PC-3 (cell line): ENCODE measurements around the gene PSMB2. TPM values are rescaled to one million over a fixed set of nuclear protein-coding genes. Genes with fewer than 3 reads are reported as not detected.
"Not testable (repeated sequence)": the region's sequence is repeated elsewhere in the genome, so short reads cannot be mapped to it uniquely, and the experiment has no call there.

Source experiments
- ATAC-seq: fragments of 200-7000 bp; cut with Tn5 transposase; 2 replicates; pipeline ENCODE4 v1.9.1; 2020; ENCODE audit warnings: mild to moderate bottlenecking, moderate library complexity
- BruUV-seq: library from RNA; stranded (reverse); fragments of 400-500 nt; replicated peaks from 2 replicates; lab custom pipeline; 2021; lab: Mats Ljungman, UMichigan
- CTCF ChIA-PET: fragments of 300-600 bp; sonication (Branson Sonifier 250); formaldehyde crosslinking; loops from one replicate; lab custom pipeline; 2022; ENCODE audit warnings: antibody characterized with exemption; lab: Charles Lee
- POLR2A ChIA-PET: fragments of 300-600 bp; sonication (Branson Sonifier 250); formaldehyde crosslinking; loops from one replicate; lab custom pipeline; 2022; ENCODE audit warnings: antibody characterized with exemption; ENCODE audit not compliant: unreplicated experiment; lab: Charles Lee
- DNase-seq: peaks from one replicate; pipeline ENCODE4 v3.0.0-alpha.2; 2015
- H2AFZ ChIP-seq: fragments of 300-600 bp; sonication (generic); 2 replicates; pipeline ENCODE4 v1.6.0; 2016; ENCODE audit warnings: antibody characterized with exemption, low read length
- H3F3A ChIP-seq: fragments of 300-600 bp; sonication (generic); one replicate; pipeline ENCODE4 v1.6.0; 2017; ENCODE audit warnings: antibody characterized with exemption, low read length, control low read depth, mild to moderate bottlenecking; ENCODE audit not compliant: unreplicated experiment
- H3K27ac ChIP-seq: fragments of 300-600 bp; sonication (generic); 2 replicates; pipeline ENCODE4 v1.5.1; 2016; ENCODE audit warnings: mild to moderate bottlenecking, low read length
- H3K27me3 ChIP-seq: fragments of 300-600 bp; sonication (generic); 2 replicates; pipeline ENCODE4 v1.6.1; 2016; ENCODE audit warnings: low read length, mixed read lengths
- H3K36me3 ChIP-seq: fragments of 300-600 bp; sonication (generic); 2 replicates; pipeline ENCODE4 v1.6.1; 2016; ENCODE audit warnings: low read depth, mixed run types, low read length, mixed read lengths
- H3K4me1 ChIP-seq: fragments of 300-600 bp; sonication (generic); 2 replicates; pipeline ENCODE4 v1.5.1; 2016; ENCODE audit warnings: low read length; ENCODE audit not compliant: insufficient read depth
- H3K4me2 ChIP-seq: fragments of 300-600 bp; sonication (generic); 2 replicates; pipeline ENCODE4 v1.6.0; 2016; ENCODE audit warnings: low read length
- H3K4me3 ChIP-seq: fragments of 300-600 bp; sonication (generic); 2 replicates; pipeline ENCODE4 v1.5.1; 2016; ENCODE audit warnings: mild to moderate bottlenecking, low read length, mixed read lengths
- H3K79me2 ChIP-seq: fragments of 300-600 bp; sonication (generic); 2 replicates; pipeline ENCODE4 v1.6.1; 2017; ENCODE audit warnings: low read length, mixed read lengths
- H3K9ac ChIP-seq: fragments of 300-600 bp; sonication (generic); 2 replicates; pipeline ENCODE4 v1.6.0; 2016; ENCODE audit warnings: mild to moderate bottlenecking, low read length
- H3K9me2 ChIP-seq: fragments of 300-600 bp; sonication (generic); replicated peaks from 2 replicates; pipeline ENCODE4 v1.6.1; 2016; ENCODE audit warnings: mixed run types, low read length, mixed read lengths
- H3K9me3 ChIP-seq: fragments of 300-600 bp; sonication (generic); 2 replicates; pipeline ENCODE4 v1.6.1; 2016; ENCODE audit warnings: low read length, mixed read lengths
- H4K20me1 ChIP-seq: fragments of 300-600 bp; sonication (generic); 2 replicates; pipeline ENCODE4 v1.6.1; 2016; ENCODE audit warnings: low read length, mixed read lengths
- CTCF ChIP-seq: fragments of 300-600 bp; sonication (generic); conservative IDR thresholded peaks from 2 replicates; pipeline ENCODE4 v1.5.1; 2017; ENCODE audit warnings: antibody characterized with exemption, low read depth, mild to moderate bottlenecking, low read length
- EZH2 ChIP-seq: fragments of 300-600 bp; sonication (generic); IDR thresholded peaks from one replicate; pipeline ENCODE4 v1.6.1; 2017; ENCODE audit warnings: antibody characterized with exemption, mild to moderate bottlenecking, low read length; ENCODE audit not compliant: unreplicated experiment
- EZH2phosphoT487 ChIP-seq: fragments of 300-600 bp; sonication (generic); IDR thresholded peaks from 2 replicates; pipeline ENCODE4 v1.6.1; 2018; ENCODE audit warnings: mild to moderate bottlenecking, antibody characterized with exemption, low read length, borderline replicate concordance
- intact Hi-C: fragments of 100-400 bp; cut with micrococcal nuclease; formaldehyde crosslinking; loops from 2 replicates; pipeline ENCODE4 v1.9.0; 2023
- total RNA-seq: library from RNA; depleted of rRNA; stranded (reverse); fragments of >200 nt; gene quantifications from 2 replicates; pipeline ENCODE4 v1.2.3, GENCODE V29; 2014

PSMB2 gene
- total RNA-seq, 1 experiment from 2014 or later, result 61.2 TPM

GRCh38 chr1:35588197-35588910, 53.0 kb downstream of the PSMB2 start:
- no peak overlapping the region for H2AFZ ChIP-seq
- no peaks in the 10 kb centered on the region for H3K4me1 ChIP-seq
- ATAC-seq (no peak), DNase-seq (no peak)
- H3K27ac ChIP-seq, result no peak overlapping the region
- H3K4me2 ChIP-seq, result no peak overlapping the region
- no peaks in the 10 kb centered on the region for H3K9me2 ChIP-seq
- POLR2A ChIA-PET, result no interaction called here
- no peaks in the 10 kb centered on the region for H3K27me3 ChIP-seq
- H3K9me3 ChIP-seq, result no peaks in the 10 kb centered on the region
- TF ChIP-seq EZH2 (no peak), EZH2phosphoT487 (no peak), CTCF (no peak)
- H3K36me3 ChIP-seq, result no peaks in the 10 kb centered on the region
- CTCF ChIA-PET, result no interaction called here
- no peaks in the 10 kb centered on the region for H3K79me2 ChIP-seq
- H4K20me1 ChIP-seq, result no peaks in the 10 kb centered on the region
- no peak overlapping the region for H3K4me3 ChIP-seq
- BruUV-seq, result no TSS peak
- intact Hi-C loops, result no loop called here
- H3F3A ChIP-seq, result no peaks in the 10 kb centered on the region
- no peak overlapping the region for H3K9ac ChIP-seq

GRCh38 chr1:35587736-35588135, 53.6 kb downstream of the PSMB2 start:
- H3K27ac ChIP-seq, result no peak overlapping the region
- H3K4me3 ChIP-seq, result no peak overlapping the region
- H2AFZ ChIP-seq, result no peak overlapping the region
- no peaks in the 10 kb centered on the region for H3K36me3 ChIP-seq
- intact Hi-C loops, result no loop called here
- CTCF ChIA-PET, result no interaction called here
- no peak overlapping the region for H3K9ac ChIP-seq
- H4K20me1 ChIP-seq, result no peaks in the 10 kb centered on the region
- no peak for ATAC-seq
- BruUV-seq, result no TSS peak
- no peak overlapping the region for H3K4me2 ChIP-seq
- no peak for DNase-seq
- no peaks in the 10 kb centered on the region for H3K9me3 ChIP-seq
- H3K79me2 ChIP-seq, result no peaks in the 10 kb centered on the region
- no peaks in the 10 kb centered on the region for H3K9me2 ChIP-seq
- TF ChIP-seq EZH2phosphoT487, result no peak
- TF ChIP-seq CTCF, result no peak
- no peak for TF ChIP-seq EZH2
- no peaks in the 10 kb centered on the region for H3F3A ChIP-seq
- H3K27me3 ChIP-seq, result no peaks in the 10 kb centered on the region
- POLR2A ChIA-PET, result no interaction called here
- H3K4me1 ChIP-seq, result no peaks in the 10 kb centered on the region

- Histone ChIP-seq H3K4me3 (no peak overlapping the region), H3K27me3 (no peaks in the 10 kb centered on the region), H3K9me3 (no peaks in the 10 kb centered on the region), H2AFZ (no peak overlapping the region), H3K36me3 (no peaks in the 10 kb centered on the region), H3K4me1 (no peaks in the 10 kb centered on the region), H3K9me2 (no peaks in the 10 kb centered on the region), H4K20me1 (no peaks in the 10 kb centered on the region), H3F3A (no peaks in the 10 kb centered on the region), H3K9ac (no peak overlapping the region), H3K27ac (no peak overlapping the region), H3K79me2 (no peaks in the 10 kb centered on the region), H3K4me2 (no peak overlapping the region)
- no TSS peak for BruUV-seq
- ATAC-seq (no peak), DNase-seq (no peak)
- POLR2A ChIA-PET, result no interaction called here
- TF ChIP-seq EZH2phosphoT487, result no peak
- no peak for TF ChIP-seq EZH2
- no peak for TF ChIP-seq CTCF
- intact Hi-C loops, result no loop called here
- CTCF ChIA-PET, result no interaction called here
Measured at GRCh38 chr1:35586808-35587207, 54.5 kb downstream of the PSMB2 start.

GRCh38 chr1:35585805-35586204, 55.5 kb downstream of the PSMB2 start:
- POLR2A ChIA-PET, H4K20me1 ChIP-seq, H3K36me3 ChIP-seq, H3K27me3 ChIP-seq, H3F3A ChIP-seq, H3K27ac ChIP-seq, H3K4me3 ChIP-seq, H3K9me2 ChIP-seq, DNase-seq, BruUV-seq, CTCF ChIA-PET, H2AFZ ChIP-seq, H3K9me3 ChIP-seq, intact Hi-C loops, H3K4me1 ChIP-seq, H3K9ac ChIP-seq, ATAC-seq, H3K4me2 ChIP-seq, H3K79me2 ChIP-seq: not testable (repeated sequence)
